A204.1 (cell line): ENCODE data around the gene A2ML1.
"Not testable (repeated sequence)": the region's sequence is repeated elsewhere in the genome, so short reads cannot be mapped to it uniquely, and the experiment has no call there.

ENCODE experiments used
- FAIRE-seq: peaks from 2 replicates; lab custom pipeline; 2012; peaks lifted over from hg19 to GRCh38; lab: Jason Lieb, UNC

A2ML1 gene

GRCh38 chr12:8817856-8818255 lies 4.6 kb upstream of the A2ML1 start:
- no peak for FAIRE-seq

- FAIRE-seq = no peak
Measured at GRCh38 chr12:8818526-8818925, 3.9 kb upstream of the A2ML1 start.

- no peak for FAIRE-seq
Measured at GRCh38 chr12:8819666-8819980, 2.8 kb upstream of the A2ML1 start.

- FAIRE-seq = not testable (repeated sequence)
Measured at GRCh38 chr12:8820676-8821407, 1.6 kb upstream of the A2ML1 start.

GRCh38 chr12:8821591-8821990 lies 830 bp upstream of the A2ML1 start:
- FAIRE-seq = no peak

GRCh38 chr12:8823565-8824300 lies 1.3 kb downstream of the A2ML1 start:
- no peak for FAIRE-seq

GRCh38 chr12:8827551-8828256 lies 5.3 kb downstream of the A2ML1 start:
- no peak for FAIRE-seq

- no peak for FAIRE-seq
Measured at GRCh38 chr12:8828257-8829124, 6.1 kb downstream of the A2ML1 start.

GRCh38 chr12:8829125-8829518 lies 6.7 kb downstream of the A2ML1 start:
- no peak for FAIRE-seq

GRCh38 chr12:8829621-8830020 lies 7.2 kb downstream of the A2ML1 start:
- no peak for FAIRE-seq

GRCh38 chr12:8831116-8831515 lies 8.7 kb downstream of the A2ML1 start:
- FAIRE-seq = no peak

- no peak for FAIRE-seq
Measured at GRCh38 chr12:8832500-8832899, 10.1 kb downstream of the A2ML1 start.

GRCh38 chr12:8834230-8834629 lies 11.8 kb downstream of the A2ML1 start:
- FAIRE-seq = no peak

GRCh38 chr12:8837291-8837690 lies 14.9 kb downstream of the A2ML1 start:
- no peak for FAIRE-seq

- FAIRE-seq = no peak
Measured at GRCh38 chr12:8840321-8840720, 17.9 kb downstream of the A2ML1 start.

- FAIRE-seq = no peak
Measured at GRCh38 chr12:8840938-8841633, 18.7 kb downstream of the A2ML1 start.

GRCh38 chr12:8841778-8842177 lies 19.4 kb downstream of the A2ML1 start:
- no peak for FAIRE-seq

- FAIRE-seq = no peak
Measured at GRCh38 chr12:8844665-8845064, 22.2 kb downstream of the A2ML1 start.

GRCh38 chr12:8846305-8846704 lies 23.9 kb downstream of the A2ML1 start:
- FAIRE-seq = no peak

GRCh38 chr12:8847435-8847834 lies 25.0 kb downstream of the A2ML1 start:
- FAIRE-seq = no peak

- no peak for FAIRE-seq
Measured at GRCh38 chr12:8849876-8850275, 27.5 kb downstream of the A2ML1 start.

- FAIRE-seq = no peak
Measured at GRCh38 chr12:8852119-8852518, 29.7 kb downstream of the A2ML1 start.
